Lung (tissue), 12 donors: ENCODE measurements around the gene APOO. TPM values are rescaled to one million over a fixed set of nuclear protein-coding genes. Genes with fewer than 3 reads are reported as not detected.

Experiments used
- ATAC-seq: fragments of 200-7000 bp; cut with Tn5 transposase; one replicate; pipeline ENCODE4 v1.9.1; 2020; ENCODE audit warnings: moderate number of reproducible peaks; ENCODE audit not compliant: insufficient read depth, low FRiP score
- DNase-seq, 3 donors: peaks; one replicate each; pipeline ENCODE4 v3.0.0-alpha.2; 2013 to 2017
- H3K27ac ChIP-seq, 2 donors: one replicate each; pipeline ENCODE4 v1.5.1; 2013; ENCODE audit warnings: mild to moderate bottlenecking in 2 of 2, moderate library complexity in 2 of 2, control low read depth in 1 of 2, inconsistent platforms in 1 of 2, low read depth in 1 of 2, low read length in 1 of 2
- H3K27me3 ChIP-seq, 3 donors: one replicate each; pipeline ENCODE4 v1.5.1; 2013; ENCODE audit warnings: low read length in 2 of 3; ENCODE audit not compliant: control insufficient read depth in 3 of 3, insufficient read depth in 3 of 3
- H3K36me3 ChIP-seq, 4 donors: one replicate each; pipeline ENCODE4 v1.5.1; 2013; ENCODE audit warnings: low read length in 4 of 4, mild to moderate bottlenecking in 1 of 4, moderate library complexity in 1 of 4; ENCODE audit not compliant: control insufficient read depth in 4 of 4, insufficient read depth in 4 of 4
- H3K4me1 ChIP-seq, 5 donors: one replicate each; pipeline ENCODE4 v1.5.1; 2013; ENCODE audit warnings: low read length in 5 of 5, mild to moderate bottlenecking in 2 of 5, moderate library complexity in 1 of 5; ENCODE audit not compliant: control insufficient read depth in 5 of 5, insufficient read depth in 5 of 5
- H3K4me3 ChIP-seq: one replicate; pipeline ENCODE4 v1.5.1; 2013; ENCODE audit warnings: mild to moderate bottlenecking, control low read depth, moderate library complexity
- H3K9ac ChIP-seq, 2 donors: one replicate each; pipeline ENCODE4 v1.5.1; 2013; ENCODE audit warnings: low read length in 2 of 2, control low read depth in 1 of 2; ENCODE audit not compliant: insufficient read depth in 1 of 2
- H3K9me3 ChIP-seq, 4 donors: one replicate each; pipeline ENCODE4 v1.5.1; 2013; ENCODE audit warnings: low read length in 3 of 4, mild to moderate bottlenecking in 1 of 4, moderate library complexity in 1 of 4; ENCODE audit not compliant: control insufficient read depth in 4 of 4, insufficient read depth in 3 of 4
- WGBS, 2 donors: extraction: QIAGEN DNeasy Blood & Tissue Kit; methylation state at CpG; one replicate each; pipeline ENCODE4 v1.1.7; 2013; 5-methylcytosine and 5-hydroxymethylcytosine counted together
- polyA plus RNA-seq, 2 donors: library from polyadenylated mRNA; stranded (reverse); fragments of 200-250 nt; gene quantifications; one replicate each; pipeline ENCODE4 v1.2.1, GENCODE V29; 2013
- total RNA-seq, 2 donors: library from RNA; depleted of rRNA in 1 of 2; stranded (reverse); fragments of >200 nt in 1 of 2; gene quantifications; one replicate each; pipeline ENCODE4 v1.2.1, GENCODE V29; 2014 to 2021
- TF ChIP-seq, protein P1 (sequence below): IDR thresholded peaks from 2 replicates; pipeline ENCODE4 v1.5.1; 2012; ENCODE audit warnings: mild to moderate bottlenecking; ENCODE audit errors: control extremely low read depth, extremely low read depth
- donor health status: control.
- donor health status: control.
- donor health status: Bipolar disorder and iron deficiency.
- donor health status: healthy.
- donor health status: DM: yes; HTN: yes; CAD: no.

Gene APOO
- total and polyA plus RNA-seq, 4 donors: 8.9 to 25.0 (median 22.6) TPM

DNA sequence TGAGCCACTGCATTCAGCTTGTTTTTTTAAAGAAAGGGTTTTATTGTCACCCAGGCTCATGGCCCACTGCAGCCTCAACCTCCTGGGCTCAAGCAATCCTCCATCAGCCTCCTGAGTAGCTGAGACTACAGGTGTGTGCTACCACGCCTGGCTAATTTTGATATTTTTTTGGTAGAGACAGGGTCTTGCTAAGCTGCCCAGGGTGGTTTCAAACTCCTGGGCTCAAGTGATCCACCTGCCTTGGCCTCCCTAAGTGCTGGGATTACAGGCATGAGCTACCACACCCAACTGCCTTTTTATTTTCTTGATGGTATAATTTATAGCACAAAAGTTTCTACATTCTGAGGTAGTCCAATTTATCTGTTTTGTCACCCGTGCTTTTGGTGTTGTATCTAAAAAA is 85.9 kb downstream of the APOO start:
- TF ChIP-seq, protein P1, sequence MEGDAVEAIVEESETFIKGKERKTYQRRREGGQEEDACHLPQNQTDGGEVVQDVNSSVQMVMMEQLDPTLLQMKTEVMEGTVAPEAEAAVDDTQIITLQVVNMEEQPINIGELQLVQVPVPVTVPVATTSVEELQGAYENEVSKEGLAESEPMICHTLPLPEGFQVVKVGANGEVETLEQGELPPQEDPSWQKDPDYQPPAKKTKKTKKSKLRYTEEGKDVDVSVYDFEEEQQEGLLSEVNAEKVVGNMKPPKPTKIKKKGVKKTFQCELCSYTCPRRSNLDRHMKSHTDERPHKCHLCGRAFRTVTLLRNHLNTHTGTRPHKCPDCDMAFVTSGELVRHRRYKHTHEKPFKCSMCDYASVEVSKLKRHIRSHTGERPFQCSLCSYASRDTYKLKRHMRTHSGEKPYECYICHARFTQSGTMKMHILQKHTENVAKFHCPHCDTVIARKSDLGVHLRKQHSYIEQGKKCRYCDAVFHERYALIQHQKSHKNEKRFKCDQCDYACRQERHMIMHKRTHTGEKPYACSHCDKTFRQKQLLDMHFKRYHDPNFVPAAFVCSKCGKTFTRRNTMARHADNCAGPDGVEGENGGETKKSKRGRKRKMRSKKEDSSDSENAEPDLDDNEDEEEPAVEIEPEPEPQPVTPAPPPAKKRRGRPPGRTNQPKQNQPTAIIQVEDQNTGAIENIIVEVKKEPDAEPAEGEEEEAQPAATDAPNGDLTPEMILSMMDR: no peak
- Histone ChIP-seq H3K27ac (no peak overlapping the region), H3K27me3 (peaks cover 0 to 10% (median 5%) of the 10 kb centered on the region in 3 donors), H3K4me1 (no peaks in the 10 kb centered on the region), H3K9ac (no peak overlapping the region), H3K4me3 (no peak overlapping the region), H3K36me3 (no peaks in the 10 kb centered on the region), H3K9me3 (peaks cover 0 to 3% (median 0%) of the 10 kb centered on the region in 4 donors)
- WGBS, 2 donors: 76 to 93% methylated on average over 2 of the region's 2 CpGs
- no peak for DNase-seq
- no peak for ATAC-seq

DNA sequence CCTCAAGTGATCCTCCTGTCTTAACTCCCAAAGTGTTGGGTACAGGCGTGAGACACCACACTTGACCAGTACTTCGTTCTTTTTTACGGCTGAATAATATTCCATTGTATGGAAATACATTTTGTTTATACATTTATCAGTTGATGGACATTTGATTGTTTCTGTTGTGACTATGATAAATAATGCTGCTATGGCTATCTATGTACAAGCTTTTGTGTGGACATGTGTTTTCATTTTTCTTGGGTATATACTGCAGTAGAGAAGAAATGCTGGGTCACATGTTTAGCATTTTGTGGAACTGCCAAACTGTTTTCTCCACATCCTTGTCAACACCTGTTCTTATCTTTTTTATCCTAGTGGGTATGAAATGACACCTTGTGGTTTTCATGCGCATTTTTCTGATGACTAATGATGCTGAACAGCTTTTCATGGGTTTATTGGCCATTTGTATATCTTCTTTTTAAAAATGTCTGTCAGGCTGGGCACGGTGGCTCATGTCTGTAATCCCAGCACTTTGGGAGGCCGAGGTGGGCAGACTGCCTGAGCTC is 87.4 kb downstream of the APOO start:
- no peak overlapping the region for H3K9ac ChIP-seq
- DNase-seq: no peak
- TF ChIP-seq, protein P1: no peak
- H3K4me1 ChIP-seq: no peaks in the 10 kb centered on the region
- H3K9me3 ChIP-seq: peaks cover 0 to 3% (median 0%) of the 10 kb centered on the region in 4 donors
- no peak overlapping the region for H3K4me3 ChIP-seq
- WGBS, 2 donors: 86 to 87% methylated on average over 6 of the region's 6 CpGs
- H3K27me3 ChIP-seq: peaks cover 0 to 7% (median 5%) of the 10 kb centered on the region in 3 donors
- no peak overlapping the region for H3K27ac ChIP-seq
- no peak for ATAC-seq
- no peaks in the 10 kb centered on the region for H3K36me3 ChIP-seq

DNA sequence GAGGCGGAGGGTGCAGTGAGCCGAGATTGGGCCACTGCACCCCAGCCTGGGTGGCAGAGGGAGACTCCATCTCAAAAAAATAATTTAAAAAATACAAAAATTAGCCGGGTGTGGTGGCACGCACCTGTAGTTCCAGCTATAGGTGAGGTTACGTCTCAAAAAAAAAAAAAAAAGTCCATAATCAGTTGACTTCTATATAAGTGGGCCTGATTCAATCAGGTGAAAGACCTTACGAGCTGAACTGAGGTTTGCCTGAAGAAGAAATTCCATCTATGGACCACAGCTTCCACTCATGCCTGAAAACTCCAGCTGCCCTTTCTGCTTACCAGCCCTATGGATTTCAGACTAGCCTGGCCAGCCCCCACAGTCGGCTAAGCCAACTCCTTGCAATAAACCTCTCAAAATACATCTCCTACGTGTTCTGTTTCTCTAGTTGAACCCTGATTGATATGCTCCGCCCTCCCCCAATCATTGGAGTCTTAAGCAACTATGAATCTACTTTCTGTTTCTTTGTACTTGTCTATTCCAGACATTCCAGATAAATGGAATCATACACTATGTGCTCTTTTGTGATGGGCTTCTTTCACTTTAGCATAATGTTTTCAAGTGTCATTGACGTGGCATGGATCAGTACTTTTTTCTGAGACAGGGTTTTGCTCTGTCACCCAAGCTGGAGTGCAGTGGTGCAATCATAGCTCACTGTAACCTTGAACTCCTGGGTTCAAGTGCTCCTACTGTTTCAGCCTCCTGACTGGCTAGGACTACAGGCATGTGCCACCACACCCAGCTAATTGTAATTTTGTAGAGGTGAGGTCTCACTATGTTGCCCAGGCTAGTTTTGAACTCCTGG is 88.1 kb downstream of the APOO start:
- ATAC-seq: peak; percentile 44
- TF ChIP-seq, protein P1: no peak
- H3K9me3 ChIP-seq: peaks cover 0 to 3% (median 0%) of the 10 kb centered on the region in 4 donors
- no peak overlapping the region for H3K4me3 ChIP-seq
- H3K36me3 ChIP-seq: no peaks in the 10 kb centered on the region
- no peak overlapping the region for H3K9ac ChIP-seq
- no peaks in the 10 kb centered on the region for H3K4me1 ChIP-seq
- 84 to 89% methylated on average over 10 of the region's 10 CpGs for WGBS, 2 donors
- no peak overlapping the region for H3K27ac ChIP-seq
- DNase-seq: no peak
- H3K27me3 ChIP-seq: peaks cover 0 to 7% (median 5%) of the 10 kb centered on the region in 3 donors
